HT-29 (cell line): Measurements from ENCODE around the gene ABI3BP. TPM values are rescaled to one million over a fixed set of nuclear protein-coding genes. Genes with fewer than 3 reads are reported as not detected.
A peak's percentile ranks its signal among the peaks of the same experiment; 100 is the strongest.

ENCODE experiments used
- DNase-seq: peaks from one replicate; pipeline ENCODE4 v3.0.0-alpha.2; 2015; ENCODE audit warnings: low spot score
- total RNA-seq: library from RNA; depleted of rRNA; stranded (reverse); fragments of >200 nt; shearing (Covaris generic); gene quantifications from 2 replicates; pipeline ENCODE4 v1.2.3, GENCODE V29; 2014

ABI3BP gene
- total RNA-seq, 1 experiment from 2014 or later, result not detected

- no peak for DNase-seq
These were observed 216.5 kb downstream of the ABI3BP start for GRCh38 chr3:100776746-100777145.

DNA sequence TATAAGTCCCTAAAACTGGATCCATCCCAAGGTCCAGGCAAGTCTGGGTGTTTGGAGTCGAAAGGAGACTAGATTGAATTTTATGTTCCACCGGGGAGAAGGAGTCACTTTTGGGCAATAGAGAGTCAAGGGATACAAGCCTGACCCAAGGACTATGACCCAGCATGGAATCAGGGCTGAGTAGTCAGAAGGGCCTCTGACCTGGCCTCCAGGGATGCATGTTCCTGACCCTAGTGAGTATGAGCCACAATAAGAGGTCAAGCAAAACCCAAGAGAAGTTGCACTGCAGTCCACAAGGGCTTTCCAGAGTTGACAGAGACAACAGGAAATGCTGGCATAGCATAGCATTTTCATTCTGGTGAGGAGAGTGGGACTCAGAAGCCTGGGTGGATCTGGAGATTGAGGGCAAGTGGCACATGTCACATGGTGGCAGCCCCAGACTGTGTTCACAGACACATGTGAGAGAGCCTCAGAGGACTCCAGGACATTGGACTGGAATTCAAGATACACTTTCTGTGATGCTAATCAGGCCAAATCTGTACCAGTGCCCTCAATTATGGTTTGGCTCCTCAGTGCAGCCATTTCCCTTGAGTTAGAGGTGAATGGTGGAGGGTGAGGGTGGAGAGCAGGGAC lies 217.0 kb downstream of the ABI3BP start:
- DNase-seq, result no peak

DNA sequence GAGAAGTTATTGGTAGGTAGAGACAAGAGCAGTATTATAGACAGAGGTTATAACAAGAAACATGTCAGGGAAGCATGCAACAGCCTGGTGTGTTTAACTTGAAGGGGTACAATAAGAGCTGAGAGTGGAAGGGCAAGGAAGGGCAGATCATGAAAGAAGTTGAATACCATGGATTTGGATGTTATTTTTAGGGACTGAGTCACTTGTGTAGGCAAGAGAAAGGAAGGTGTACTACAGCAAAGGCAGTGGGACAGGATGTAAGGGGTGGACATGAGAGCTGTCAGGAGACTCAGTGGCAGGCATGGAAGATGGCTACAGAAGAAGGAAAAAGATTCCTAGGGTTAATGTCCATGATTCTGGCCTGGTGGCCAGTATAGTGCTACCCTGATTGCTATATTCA lies 217.6 kb downstream of the ABI3BP start:
- DNase-seq, result no peak

GRCh38 chr3:100775226-100775625 lies 218.0 kb downstream of the ABI3BP start:
- no peak for DNase-seq

DNA sequence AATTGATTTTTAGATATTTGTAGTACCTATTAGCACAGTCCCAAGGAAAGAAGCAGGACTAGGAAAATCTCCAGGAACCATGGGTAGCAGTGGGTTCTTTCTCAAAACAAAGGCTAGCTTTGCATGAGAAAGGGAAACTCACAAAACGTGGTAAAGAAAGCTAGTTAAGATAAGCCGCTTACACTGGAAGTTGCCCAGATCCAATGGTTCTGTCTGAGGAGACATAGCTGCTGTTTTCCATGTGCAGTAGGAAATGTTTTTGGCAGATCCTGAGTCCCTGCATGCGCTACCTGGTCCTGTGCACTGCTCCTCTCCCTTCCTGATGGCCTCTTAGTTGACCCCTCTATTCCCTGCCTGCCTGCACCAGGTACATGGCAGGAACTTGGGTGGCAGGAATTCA lies 223.5 kb downstream of the ABI3BP start:
- DNase-seq, result no peak

GRCh38 chr3:100766069-100766468 lies 227.2 kb downstream of the ABI3BP start:
- DNase-seq, result no peak

GRCh38 chr3:100765437-100765975 lies 227.7 kb downstream of the ABI3BP start:
- no peak for DNase-seq

DNA sequence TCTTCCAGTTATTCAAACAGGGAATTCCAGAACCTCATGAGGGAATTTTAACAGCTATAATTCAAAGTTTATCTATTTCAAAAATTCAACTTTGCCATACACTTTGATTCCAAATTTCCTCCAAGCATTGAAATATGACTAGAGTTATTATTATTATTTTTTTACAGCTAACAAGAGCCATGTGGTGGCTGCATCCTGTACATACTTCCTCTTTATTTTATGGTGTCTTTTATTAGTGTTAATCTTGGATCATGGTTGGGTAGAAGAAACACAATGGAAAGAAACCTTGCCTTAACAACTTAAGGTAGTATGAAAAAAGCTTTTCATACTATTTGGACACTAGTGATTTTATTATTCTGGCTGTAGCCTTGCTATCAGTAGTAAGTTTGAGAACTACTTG lies 231.3 kb downstream of the ABI3BP start:
- DNase-seq, result no peak

- DNase-seq, result peak; percentile 59
These were observed 231.8 kb downstream of the ABI3BP start for GRCh38 chr3:100761211-100761942.

DNA sequence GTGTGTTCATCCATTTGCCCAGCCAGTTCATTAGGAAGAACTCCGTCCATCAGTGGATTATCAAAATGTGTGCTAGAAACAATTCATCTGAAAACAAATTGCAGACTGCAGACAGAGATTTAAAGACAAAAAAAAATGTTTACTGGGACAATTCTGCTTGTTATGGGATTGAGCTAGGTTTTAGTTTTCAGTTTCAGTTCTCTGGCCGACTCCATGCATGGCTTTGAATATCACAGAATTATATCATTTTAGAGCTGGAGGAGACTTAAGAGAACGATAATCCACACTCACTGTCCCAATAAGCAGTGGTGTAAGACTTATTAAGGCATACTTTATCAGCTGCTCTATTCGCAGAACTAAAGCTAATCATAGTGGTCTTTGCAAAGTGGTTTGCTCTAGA lies 232.8 kb downstream of the ABI3BP start:
- DNase-seq, result no peak

GRCh38 chr3:100759950-100760349 lies 233.3 kb downstream of the ABI3BP start:
- no peak for DNase-seq

GRCh38 chr3:100759159-100759558 lies 234.1 kb downstream of the ABI3BP start:
- DNase-seq, result no peak

DNA sequence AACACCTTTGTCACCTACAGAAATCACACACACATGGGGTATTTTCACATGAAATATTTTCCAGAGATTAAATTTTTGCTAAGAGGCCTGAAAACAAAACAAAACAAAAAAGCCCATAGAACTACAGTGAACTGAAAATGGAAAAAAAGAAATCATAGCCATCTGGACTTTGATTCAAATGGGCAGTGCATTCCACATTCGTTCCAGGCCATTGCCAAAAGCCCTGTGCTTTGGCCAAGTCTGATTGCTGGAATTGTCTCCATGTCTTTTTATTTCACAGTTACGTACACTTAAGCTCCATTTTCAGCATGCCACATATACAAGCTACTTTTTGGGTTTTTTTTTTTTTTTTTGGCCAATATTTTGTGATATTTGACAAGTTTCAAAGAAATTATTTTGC lies 236.8 kb downstream of the ABI3BP start:
- DNase-seq, result no peak

- no peak for DNase-seq
These were observed 238.5 kb downstream of the ABI3BP start for GRCh38 chr3:100754563-100755334.

GRCh38 chr3:100753846-100754245 lies 239.4 kb downstream of the ABI3BP start:
- DNase-seq, result no peak

DNA sequence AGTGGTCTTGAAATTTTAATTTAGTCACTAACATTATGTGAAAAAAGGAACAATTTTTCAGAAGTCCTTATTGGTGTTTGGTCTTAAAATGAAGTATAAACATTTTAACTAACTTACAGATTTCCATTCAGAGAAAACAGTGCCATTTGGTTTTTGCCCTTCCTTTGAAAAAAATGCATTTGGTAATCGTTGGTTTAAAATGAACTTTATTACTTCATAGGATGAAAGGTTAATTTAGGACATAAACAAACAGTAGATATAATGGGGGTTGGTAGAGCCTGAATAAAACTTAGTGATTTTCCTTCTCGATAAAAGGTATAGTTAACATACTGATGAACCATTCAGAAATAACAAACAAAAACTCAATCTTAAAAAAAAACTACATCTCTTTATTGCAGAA lies 244.3 kb downstream of the ABI3BP start:
- no peak for DNase-seq

DNA sequence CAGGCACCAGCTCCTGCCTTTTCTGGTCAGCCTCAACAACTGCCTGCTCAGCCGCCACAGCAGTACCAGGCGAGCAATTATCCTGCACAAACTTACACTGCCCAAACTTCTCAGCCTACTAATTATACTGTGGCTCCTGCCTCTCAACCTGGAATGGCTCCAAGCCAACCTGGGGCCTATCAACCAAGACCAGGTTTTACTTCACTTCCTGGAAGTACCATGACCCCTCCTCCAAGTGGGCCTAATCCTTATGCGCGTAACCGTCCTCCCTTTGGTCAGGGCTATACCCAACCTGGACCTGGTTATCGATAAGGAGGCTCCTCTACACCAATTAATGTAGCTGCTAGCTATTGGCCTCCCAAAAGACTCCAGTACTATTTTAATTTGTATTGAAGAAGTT lies 245.0 kb downstream of the ABI3BP start:
- DNase-seq, result no peak

DNA sequence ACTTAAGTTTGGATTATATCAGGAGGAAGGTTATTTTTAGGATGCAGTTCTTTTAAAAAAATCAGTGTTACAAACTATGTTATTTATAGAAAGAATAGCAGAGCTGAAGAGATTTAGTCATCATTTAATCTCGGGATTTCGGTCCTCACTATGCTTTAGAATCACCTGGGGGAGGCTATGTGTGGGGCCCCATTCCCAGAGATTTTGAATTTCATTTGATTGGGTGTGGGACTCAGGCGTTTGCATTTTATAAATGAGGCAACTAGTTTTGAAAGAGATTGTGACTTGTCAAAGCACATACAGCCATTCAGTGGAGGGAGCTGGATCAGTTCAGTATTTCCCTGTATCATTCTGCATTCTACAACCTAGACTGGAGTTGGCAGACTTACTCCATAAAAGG lies 247.1 kb downstream of the ABI3BP start:
- no peak for DNase-seq

DNA sequence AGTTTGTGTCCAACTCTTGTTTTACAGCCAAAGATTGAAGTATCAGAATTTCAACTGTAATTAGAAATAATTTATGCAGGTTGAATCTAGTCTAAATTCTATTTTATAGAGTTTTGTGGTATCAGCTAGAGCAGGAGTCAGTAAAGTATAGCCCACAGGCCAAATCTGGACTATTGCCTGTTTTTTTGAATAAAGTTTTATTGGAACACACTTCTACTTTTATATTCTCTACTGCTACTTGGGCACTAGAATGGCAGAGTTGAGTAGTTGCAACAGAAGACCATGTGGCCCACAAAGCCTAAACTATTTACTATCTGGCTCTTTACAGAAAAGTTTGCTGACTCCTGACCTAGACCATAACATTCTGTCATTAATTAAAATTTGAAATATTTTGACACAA lies 247.6 kb downstream of the ABI3BP start:
- DNase-seq, result no peak

DNA sequence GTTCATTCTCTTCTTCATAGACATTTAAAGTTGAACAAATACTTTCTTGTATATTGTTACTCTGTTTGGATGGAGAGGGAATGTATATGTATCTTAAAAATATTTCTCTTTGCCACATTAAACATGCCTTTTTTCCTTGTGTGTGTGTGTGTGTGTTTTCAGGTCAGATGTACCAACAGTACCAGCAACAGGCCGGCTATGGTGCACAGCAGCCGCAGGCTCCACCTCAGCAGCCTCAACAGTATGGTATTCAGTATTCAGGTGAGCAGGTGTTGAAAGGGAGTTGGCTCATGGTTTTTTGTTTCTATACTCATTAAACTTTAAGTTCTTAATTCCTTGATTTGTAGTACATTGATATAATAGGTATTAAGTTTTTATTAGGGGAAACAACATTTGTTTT lies 248.6 kb downstream of the ABI3BP start:
- no peak for DNase-seq

GRCh38 chr3:100743535-100743934 lies 249.7 kb downstream of the ABI3BP start:
- no peak for DNase-seq

GRCh38 chr3:100740207-100740606 lies 253.0 kb downstream of the ABI3BP start:
- no peak for DNase-seq
